Nucleus accumbens (tissue), 56 donors: ENCODE data around the gene LAP3.
"Not testable (repeated sequence)": the region's sequence is repeated elsewhere in the genome, so short reads cannot be mapped to it uniquely, and the experiment has no call there.

Experiments used
- DNase-seq, 56 donors: peaks; one replicate each; lab custom pipeline; 2025; lab: John Stamatoyannopoulos, UW

The LAP3 gene

GRCh38 chr4:17561195-17561909 lies 15.6 kb upstream of the LAP3 start:
- peak in 15 of 56 donors; percentile 2 to 57 (median 21) for DNase-seq

- peak in 6 of 56 donors; percentile 3 to 22 (median 10) for DNase-seq
These were observed 14.8 kb upstream of the LAP3 start for GRCh38 chr4:17562157-17562556.

GRCh38 chr4:17565846-17566245 lies 11.2 kb upstream of the LAP3 start:
- DNase-seq = no peak

- no peak for DNase-seq
These were observed 9.7 kb upstream of the LAP3 start for GRCh38 chr4:17567271-17567670.

- DNase-seq = no peak
These were observed 2.8 kb upstream of the LAP3 start for GRCh38 chr4:17574206-17574605.

- DNase-seq = not testable (repeated sequence)
These were observed 1.8 kb upstream of the LAP3 start for GRCh38 chr4:17575177-17575576.

GRCh38 chr4:17577665-17578481 lies 875 bp downstream of the LAP3 start:
- peak in 26 of 56 donors; percentile 8 to 72 (median 50) for DNase-seq

GRCh38 chr4:17578482-17578891 lies 1.5 kb downstream of the LAP3 start:
- DNase-seq = no peak

GRCh38 chr4:17580969-17581368 lies 4.0 kb downstream of the LAP3 start:
- no peak for DNase-seq

- peak in 1 of 56 donors; percentile 2 for DNase-seq
These were observed 6.3 kb downstream of the LAP3 start for GRCh38 chr4:17583276-17583675.

GRCh38 chr4:17583941-17584340 lies 6.9 kb downstream of the LAP3 start:
- DNase-seq = no peak

- DNase-seq = peak in 4 of 56 donors; percentile 3 to 21 (median 14)
These were observed 7.7 kb downstream of the LAP3 start for GRCh38 chr4:17584521-17585213.

GRCh38 chr4:17587094-17587822 lies 10.3 kb downstream of the LAP3 start:
- peak in 4 of 56 donors; percentile 3 to 15 (median 6) for DNase-seq

- no peak for DNase-seq
These were observed 12.4 kb downstream of the LAP3 start for GRCh38 chr4:17589355-17589754.

GRCh38 chr4:17595471-17596005 lies 18.5 kb downstream of the LAP3 start:
- DNase-seq = no peak

- DNase-seq = no peak
These were observed 20.5 kb downstream of the LAP3 start for GRCh38 chr4:17597517-17597916.

GRCh38 chr4:17599826-17600225 lies 22.8 kb downstream of the LAP3 start:
- DNase-seq = no peak

- no peak for DNase-seq
These were observed 28.2 kb downstream of the LAP3 start for GRCh38 chr4:17605236-17605635.

- DNase-seq = peak in 19 of 56 donors; percentile 2 to 81 (median 40)
These were observed 36.9 kb downstream of the LAP3 start for GRCh38 chr4:17613761-17614415.
